CD4-positive, alpha-beta T cell treated with Interleukin-6 at 100 ng/mL for 8 hours (primary cell): Measurements from ENCODE around the gene RPTOR.

ENCODE experiments used
- DNase-seq: peaks from one replicate; pipeline ENCODE4 v3.0.0-alpha.2; 2020; ENCODE audit warnings: mixed read lengths, low spot score

RPTOR gene

DNA sequence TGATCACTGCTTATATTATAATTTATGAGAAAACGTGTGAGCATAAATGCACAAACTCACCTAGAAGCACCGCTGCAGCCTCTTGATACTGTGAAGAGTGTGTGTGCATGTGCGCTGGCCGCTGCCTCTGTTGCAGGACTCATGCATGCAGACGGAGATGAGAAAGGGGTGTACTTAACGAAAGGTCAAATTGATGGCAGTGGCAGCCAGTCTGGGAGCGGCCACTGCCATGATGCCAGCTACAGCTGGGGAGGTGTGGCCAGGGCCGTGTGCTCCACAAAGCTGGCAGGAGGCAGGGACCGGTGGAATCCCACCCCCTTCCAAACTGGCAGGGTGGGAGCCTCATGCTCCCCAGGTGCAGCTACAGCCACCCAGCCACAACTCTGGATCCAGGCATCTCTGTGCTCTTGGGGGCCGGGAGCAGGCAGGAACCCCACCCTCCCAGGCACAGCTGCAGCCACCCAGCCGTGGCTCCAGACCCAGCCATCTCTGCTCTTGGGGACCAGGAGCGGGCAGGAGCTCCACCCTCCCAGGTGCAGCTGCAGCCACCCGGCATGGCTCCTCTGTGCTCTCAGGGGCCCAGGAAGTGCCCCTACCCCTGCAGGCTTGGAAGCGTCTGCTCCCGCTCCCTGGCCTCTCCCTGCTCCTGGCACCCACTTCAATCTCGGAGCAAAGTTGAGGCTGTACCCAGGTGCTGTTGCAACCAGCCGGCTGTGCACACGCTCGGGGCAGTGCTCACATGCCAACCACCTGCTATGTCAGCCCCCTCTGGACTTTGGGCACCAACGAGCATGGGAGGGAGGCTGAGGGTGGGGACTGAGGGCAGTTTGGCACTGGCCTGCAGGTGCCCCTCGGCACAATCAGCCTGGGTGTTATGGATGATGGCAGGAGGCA, 369.5 kb downstream of the RPTOR start:
- no peak for DNase-seq

DNA sequence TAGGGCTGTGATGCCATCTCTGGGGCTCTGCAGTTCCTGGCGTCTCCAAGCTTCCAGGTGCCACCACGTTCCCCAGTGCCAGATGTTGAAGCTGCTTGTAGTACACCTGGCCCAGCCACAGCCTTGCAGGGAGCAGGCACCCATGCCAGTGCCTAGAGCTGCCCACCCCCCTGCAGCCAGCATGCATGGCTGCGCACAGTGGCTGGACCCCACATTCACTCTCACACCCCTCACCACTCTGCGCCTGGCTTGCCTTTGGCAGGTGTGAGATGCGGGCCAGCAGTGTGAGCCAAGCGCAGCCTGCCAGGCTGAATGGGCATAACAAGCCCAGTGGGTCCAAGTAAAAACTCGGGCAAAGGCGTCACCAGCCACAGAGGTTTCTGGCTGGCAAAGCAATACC, 371.6 kb downstream of the RPTOR start:
- DNase-seq = no peak

DNA sequence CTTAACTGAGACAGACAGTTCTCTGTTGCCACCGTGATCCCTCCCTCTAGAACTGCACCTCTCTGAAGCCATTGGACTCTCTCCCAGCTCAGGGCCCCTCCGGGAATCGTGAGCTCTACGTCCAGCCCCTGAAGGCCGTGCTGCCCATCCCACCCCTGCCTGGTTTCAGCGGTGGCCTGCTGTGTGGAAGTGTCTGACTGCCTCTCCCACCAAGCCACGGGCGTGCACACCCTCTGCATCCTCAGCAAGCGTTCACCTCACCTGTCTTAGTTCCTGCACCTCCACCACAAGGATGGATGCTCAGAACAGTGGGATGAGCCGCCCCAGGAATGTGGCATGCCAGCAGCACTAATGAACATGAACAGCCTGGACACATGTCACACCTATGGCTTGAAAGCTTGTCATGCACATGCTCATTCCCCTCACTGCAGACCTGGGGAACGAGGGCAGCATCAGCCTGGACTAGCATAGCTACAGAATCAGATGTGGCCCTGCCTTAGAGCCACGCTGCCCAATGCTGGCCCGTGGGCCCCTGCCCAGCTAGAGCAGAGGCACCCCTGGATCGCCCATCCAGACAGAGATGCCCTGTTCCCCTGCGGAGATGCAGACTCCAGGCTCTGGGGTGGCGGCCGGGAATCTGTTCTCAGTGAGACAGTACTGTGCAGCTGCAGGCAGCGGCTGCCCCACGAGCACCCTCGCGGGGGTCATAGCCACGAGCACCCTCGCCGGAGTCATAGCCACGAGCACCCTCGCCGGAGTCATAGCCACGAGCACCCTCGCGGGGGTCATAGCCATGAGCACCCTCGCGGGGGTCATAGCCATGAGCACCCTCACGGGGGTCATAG, 373.3 kb downstream of the RPTOR start:
- no peak for DNase-seq

DNA sequence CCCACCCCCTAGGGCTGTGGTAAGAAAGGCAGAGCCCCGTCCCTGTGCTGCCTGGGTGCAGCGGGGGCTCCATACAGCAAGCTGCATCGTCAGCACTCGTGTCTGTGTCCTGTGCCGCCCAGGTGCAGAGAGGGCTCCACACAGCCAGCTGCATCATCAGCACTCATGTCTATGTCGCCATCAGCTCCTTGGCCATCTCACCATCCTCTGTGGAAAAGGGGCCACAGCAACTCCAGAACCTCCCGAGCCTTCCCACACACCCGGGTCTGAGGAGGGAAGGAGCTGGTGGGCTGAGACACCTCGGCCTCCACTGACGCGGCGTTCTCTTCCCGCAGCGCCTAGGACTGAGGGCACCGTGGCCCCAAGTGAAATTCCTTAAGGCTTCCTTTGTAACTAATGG, 374.1 kb downstream of the RPTOR start:
- DNase-seq = no peak

DNA sequence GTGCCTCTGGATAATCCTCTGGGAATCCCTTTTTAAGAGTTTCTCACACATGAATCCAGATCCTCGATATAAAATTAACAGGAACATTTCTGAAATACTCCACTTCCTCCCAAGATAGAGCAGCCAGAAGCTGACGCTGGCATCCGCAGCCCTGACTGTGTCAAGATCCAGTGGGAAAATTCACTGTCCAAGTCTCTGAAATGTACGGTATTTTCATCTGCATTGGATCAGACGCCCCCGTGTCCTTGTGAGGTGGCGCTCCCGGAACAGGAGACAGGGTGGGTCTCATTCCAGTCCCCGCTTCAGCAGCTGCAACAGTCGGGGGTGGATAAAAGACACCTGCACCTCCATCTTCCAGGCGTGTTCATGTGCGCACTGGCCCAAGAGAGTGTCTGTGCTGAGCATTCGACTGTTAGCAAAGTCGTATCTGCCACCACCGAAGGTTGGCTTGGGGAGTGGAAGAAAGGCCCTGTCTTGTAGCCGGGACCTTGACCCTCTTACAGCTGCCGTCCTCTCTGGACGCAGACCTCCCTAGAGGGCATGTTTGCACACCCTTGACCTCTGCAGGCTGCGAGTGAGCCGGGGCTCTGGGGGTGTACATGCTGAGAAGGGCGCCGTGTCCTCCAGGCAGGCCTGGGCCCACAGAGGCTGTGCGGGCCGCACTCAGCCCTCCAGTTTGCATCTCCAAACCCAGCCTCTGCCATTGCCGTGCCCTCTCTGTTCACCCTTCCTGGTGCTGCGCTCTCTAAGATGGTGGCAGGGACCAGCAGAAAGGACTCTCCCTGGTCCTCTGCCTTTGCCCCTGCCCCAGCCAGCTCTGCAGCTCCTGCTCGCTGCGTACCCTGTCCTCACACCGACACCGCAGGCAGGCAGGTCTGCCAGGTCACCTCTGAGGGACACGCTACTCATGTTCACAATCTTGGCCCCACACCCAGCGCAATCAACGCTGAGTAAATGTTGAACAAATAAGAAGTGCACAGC, 375.0 kb downstream of the RPTOR start:
- no peak for DNase-seq

DNA sequence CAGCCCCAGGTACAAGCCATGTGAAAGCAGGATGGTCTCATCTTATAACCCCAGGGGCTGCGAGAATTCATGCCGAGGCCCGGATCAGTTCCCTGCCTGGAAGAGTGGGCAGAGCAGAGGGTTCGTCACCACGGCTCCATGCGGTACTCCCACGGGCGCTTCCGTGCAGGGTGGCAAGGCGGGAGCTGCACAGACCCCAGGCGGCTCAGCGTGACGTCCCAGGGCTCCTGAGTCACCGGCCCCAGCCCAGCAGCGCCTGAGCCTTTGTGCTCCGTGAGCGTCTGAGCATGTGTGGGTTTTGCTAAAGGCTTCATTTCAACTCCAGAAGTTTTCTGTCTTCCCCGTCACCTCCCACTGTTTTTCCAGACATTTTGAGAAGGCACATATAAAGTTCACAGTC, 375.8 kb downstream of the RPTOR start:
- no peak for DNase-seq

DNA sequence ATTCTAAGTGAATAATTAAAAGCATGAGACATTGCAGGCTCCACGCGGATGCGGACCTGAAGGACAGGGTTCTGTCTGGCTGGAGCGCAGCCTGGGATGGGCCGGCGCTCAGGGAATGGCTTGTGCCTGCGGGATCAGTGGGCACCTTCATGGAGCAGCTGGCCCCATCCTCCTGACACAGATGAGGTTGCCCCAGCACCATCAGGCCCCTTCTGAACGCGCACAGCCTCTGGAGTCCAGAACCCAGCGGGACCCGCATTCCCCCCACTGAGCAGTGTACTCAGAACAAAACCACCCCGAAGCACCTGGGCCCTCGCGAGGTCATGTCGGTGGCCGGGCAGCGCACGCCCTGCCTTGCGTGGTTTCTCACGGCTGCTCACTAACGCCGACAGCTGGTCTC, 376.5 kb downstream of the RPTOR start:
- DNase-seq = no peak

DNA sequence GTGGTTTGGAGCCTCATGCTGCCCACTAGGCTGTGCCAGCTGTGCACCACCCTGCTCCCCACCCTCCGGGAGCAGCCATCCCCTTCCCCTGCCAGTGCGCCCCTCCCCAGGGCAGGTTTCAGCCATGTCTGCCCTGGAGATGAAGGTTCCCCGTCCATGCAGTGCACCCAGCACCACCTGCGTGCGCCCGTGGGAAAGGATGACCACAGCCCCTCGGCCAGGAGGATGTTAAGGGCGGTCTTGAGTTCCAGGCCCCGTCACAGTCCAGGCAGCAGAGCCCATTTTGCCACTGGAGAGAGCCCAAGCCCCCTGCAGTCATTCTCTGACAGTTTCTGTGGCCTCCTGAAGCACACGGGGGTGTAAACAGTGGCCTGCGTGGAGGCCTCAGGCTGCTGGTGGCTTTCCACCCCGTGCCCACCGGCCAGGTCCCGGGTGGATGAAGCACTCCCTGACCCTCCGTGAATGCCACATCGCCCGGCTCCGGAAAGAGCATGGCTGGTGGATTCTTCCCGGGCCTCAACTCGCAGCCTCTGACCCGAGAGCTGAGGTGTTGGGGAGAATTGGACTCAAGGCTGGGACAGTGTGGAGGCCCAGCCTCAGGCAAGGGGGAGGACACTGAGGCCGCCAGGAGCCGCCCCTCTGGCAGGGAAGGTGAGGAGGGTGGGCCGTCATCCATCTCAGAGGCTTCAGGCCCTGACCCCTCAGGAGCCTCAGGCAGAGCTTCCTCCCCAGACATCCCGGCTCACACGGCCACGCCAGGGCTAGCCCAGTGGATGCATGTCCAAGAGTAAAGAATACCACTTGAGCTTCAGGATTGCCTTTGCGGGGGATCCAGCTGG, 377.3 kb downstream of the RPTOR start:
- DNase-seq = no peak

DNA sequence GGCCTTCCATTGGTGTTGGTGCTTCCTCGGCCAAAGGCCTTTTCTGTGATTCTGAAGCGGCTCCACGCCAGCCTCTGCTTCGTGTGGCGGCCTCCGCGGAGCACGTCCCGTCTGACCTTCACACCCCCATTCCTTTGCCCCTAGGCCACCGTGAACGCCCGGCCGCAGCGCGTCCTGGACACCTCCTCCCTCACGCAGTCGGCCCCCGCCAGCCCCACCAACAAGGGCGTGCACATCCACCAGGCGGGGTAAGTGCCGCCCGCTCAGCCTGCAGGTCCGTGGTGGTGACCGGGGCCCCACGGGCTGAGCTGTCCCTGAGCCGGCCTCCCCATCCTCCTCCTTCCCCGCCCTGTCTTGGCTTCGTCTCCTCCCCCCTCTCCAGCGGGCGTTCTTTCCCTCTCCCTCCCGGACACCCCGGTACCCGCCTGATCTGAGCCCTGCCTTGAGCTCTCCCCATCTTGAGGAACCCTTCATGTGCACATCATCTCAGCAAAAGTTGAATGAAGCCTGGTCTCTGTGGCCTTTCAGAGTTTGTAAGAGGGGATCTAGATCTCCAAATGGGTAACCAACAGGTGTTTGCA, 378.0 kb downstream of the RPTOR start:
- DNase-seq = no peak

DNA sequence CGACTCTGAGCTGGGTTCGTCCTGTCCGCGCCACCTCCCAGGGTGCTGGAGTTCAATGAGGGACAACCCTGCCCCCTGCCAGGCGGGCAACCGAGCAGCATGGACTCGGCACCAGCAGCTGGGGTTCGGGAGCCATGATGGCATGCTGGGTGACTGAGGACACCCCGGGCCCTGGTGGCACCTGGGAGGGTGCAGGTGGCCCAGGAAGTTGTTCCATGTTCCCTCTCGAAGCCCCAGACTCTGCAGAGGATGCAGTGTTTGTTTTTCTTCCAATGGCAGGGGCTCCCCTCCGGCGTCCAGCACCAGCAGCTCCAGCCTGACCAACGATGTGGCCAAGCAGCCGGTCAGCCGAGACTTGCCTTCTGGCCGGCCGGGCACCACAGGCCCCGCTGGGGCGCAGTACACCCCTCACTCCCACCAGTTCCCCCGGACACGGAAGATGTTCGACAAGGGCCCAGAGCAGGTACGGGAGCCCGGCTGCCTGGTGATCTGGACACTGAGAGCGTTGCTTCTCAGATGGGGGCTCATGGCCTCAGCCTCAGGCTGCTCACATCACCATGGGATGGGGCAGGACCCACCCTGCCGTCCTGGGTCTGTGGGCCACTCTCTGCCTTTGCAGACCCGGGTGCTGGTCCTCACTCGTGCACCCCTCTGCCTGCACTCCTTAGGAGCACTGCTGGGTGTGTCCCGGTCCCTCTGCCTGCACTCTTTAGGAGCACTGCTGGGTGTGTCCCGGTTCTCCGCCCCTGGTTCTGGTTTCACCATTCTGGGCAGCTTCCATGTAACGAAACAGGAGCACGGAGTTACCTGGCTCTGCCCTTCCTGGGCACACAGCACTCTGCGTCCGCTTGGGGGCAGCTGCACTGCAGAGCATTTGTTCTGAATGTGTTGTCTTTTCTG, 378.8 kb downstream of the RPTOR start:
- no peak for DNase-seq

DNA sequence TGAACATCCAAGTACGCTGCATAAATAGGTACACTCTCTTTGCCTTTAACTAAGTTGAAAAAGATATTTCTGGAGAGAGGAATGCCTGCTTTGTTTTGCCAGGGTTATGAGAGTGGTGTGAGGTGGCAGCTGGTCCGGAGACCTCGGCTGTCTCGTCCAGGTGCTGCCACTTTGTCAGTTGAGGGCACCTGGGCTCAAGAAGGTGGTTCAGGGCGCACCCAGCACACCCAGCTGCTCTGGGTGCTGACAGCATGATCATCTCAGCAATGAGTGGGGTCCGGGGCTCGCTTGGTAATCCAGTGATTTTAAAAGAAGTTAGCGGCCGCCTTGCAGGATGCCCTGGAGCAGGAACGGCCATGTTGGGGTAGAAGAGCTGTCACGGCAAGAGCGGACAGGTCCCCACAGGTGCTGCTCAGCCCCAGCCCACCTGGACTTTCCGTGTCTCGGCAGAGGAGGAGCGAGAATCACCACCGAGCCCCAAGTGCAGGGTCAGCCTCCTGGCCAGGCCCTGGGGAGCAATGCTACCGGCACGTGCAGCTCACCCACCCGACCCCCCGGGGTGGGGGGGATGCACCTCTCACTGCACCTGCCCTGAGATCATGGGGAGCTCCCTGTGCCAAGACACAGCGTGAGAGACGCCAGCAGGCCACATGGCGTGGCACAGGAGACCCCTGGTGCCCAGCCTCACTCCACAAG, 379.6 kb downstream of the RPTOR start:
- DNase-seq = no peak

DNA sequence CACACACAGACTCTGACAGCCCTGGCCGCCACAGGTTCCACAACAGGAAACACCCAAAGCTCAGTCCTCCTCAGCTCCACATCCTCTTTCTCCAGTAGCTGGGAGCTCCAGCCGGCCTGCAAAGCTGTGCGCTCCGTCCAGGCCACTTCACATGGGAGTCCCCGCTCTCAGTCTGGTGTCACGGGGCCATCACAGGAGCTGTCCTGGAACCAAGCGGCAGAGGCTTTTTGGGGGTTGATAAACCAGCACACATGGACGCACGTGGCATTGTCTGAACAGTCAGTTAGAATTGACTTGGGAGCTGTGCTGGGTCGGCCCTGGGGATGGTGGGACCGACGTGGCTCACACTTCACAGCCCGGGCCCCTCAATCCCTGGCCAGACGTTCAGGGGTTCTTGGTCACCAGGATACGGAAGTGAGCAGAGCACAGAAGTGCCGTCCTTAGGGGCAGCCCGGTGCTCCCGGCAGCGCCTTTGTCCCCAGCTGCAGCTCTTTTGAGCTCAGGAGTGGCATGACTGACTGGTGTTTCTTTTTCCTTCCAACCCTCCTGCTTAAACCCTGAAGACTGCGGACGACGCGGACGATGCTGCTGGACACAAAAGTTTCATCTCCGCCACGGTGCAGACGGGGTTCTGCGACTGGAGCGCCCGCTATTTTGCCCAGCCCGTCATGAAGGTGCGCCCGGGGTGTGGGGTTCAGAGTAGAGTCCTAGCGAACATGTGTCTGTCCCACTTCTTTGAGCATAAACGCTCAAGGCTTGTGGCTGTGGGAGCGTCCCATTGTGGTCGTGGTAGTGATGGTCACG, 380.4 kb downstream of the RPTOR start:
- DNase-seq = no peak

DNA sequence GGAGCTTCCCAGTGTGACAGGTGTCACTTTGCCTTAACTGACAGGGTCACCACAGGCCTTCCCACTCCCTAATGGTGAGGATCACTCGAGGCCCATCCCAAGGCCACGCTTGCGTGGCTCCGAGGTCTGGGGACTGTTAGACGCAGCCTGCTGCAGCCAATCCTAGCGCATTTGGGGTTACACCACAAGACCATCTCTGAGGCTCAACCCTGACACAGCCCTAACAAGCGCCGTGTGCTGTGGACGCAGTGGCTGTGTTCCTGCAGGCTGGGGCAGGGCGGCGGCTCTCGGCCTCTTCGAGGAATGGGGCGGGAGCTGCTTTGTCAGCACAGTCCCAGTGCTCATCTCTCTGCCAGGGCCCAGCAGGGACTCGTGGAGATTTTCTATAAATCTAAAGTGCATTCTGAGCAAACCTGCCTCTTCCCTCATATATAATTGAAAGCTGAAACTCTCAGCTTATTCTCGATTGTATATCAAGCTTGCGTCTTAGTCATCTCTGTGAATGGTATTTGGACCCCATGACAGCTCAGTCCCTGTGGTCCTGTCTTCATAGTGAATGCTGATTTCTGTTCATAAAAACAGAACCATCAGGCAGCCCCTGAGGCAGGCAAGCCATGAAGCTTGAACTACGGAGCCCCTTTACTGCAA, 381.2 kb downstream of the RPTOR start:
- DNase-seq = no peak

DNA sequence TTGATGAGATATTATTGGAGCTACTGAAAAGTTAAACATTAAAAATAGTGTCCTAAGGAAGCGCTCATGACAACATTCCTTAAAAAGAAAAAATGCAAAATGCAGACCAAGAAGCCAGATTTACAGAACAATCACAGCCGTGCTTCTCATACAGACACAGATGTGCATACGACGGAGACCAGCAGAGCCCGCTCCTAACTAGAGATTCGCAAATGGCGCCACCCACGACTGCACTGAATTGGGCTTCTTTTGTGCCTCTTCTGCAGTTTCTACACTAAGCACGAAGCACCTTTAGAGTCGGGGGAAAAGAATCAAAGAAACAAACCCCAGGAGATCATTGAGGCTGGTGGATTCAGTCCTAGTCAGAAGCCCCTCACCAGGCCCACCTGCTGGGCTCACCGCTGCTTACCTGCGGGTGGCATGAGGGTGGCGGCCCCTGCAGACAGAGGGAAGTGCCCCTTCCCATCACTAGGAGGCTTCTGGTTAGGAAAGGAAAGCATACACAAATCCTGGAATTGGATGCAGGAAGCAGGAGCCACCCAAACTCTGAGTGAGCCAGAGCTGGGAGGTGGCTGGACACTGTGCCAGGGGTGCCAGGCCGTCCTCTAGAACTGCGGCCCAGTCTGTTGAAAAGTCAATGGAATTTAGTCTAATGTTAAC, 382.1 kb downstream of the RPTOR start:
- no peak for DNase-seq

DNA sequence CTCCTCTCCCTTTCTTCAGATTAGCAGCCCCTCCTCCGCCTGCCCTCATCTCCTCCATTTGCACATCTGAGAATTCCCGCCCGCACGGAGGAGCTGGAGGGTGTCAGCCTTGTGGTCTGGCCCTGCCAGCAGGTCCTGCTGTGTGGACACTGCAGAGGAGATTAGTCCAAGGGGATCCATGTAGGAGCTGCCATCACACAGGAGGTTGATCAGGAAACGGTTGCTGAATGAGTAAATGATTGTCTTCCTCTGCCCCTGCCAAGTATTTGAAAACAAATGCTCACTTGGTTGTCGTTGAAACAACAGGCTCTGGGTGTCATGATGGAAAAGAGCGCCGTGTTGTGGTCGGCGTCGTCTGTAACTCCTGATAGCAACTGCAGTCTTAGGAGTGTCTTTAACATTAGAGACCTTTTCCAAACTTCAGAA, 383.2 kb downstream of the RPTOR start:
- no peak for DNase-seq

DNA sequence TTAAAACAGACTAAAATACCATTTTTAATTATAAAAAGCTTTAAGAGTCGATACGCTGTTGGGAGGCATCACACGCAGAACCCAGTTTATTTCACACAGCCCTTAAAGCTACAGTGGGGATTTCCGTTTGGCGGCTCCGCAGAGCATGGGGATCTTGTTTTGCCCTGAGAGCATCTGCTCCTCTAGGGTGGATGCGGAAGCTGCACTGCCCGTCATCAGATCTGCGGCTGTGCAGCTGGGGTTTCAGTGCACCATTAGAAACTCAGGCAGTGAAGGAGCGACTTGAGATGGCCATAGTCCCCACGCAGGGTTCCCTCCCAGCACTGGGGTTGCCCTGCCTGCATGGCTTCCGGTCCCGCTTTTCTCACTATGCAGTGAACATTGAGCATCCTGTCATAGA, 384.8 kb downstream of the RPTOR start:
- no peak for DNase-seq
